ENCODE results near the gene TPM3.

Gene TPM3

DNA sequence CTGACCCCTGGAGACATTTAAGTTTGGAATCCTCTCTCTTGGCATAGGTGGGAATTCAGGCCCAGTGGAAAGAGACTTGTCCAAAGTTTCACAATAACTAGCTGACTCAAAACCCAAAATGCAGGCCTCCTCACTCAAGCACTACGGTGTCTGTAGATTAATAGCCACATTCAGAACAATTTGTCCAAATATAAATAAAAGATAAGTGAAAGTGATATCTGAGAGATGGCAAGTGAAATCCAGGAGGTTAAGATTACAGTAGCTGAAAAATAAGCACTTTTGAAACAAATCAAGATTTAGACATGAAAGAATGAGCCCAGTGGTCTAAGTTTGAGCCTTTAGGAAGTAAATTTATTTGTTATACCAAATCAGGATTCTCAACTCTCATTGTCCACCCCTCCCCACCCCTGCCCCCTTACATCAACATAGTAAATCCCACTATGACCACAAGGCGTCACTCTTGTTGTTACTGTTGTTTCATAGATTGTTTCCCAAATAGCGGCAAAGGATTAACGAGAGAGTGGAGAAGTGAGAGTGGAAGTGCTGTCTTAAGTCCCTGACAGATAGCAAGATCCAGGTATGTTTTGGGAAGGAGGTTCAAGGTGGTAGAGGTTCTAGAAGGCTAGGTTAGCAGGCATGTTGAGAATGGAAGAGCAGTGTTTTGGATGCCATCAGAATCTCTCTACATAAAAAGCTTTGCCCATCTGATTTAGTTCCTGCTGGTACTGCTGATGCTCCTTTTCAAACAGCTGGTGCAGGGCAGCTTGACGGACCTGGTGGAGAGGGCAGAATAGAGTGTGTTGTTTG, 7.1 kb upstream of the TPM3 start:
- Histone ChIP-seq H2AFZ (ENCODE audit: low read length) (peak overlapping the region; percentile 82), H3K9ac (ENCODE audit: low read depth, low read length, poor library complexity, severe bottlenecking) (peak overlapping the region; percentile 6)

DNA sequence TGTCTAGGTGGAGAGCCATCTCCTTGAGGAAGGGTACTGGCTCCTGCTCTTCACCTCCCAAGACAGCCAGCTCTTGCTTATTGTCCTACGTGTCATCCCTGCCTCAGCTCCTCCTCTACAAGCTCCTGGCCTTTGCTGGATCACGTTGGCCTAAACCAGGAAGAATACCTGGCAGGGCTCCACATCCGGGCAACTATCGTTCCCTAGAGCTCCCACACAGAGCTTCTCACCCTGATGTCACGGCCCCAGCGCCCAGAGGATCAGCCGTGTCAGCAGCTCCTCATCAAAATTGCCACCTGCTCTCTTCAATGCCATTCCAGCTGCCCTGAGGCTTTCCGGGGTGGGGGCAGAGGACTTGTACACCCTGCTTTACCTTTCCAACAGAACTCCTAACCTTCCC, 1.9 kb upstream of the TPM3 start:
- Histone ChIP-seq H3K4me3 (ENCODE audit: low read length, poor library complexity, severe bottlenecking) (no peak overlapping the region), H3K4me1 (ENCODE audit: insufficient read depth, low read length, poor library complexity, severe bottlenecking) (no peaks in the 10 kb centered on the region), H3K36me3 (ENCODE audit: insufficient read depth, low read length) (no peaks in the 10 kb centered on the region), H3K4me2 (ENCODE audit: low read depth, low read length, poor library complexity, severe bottlenecking) (no peak overlapping the region), H3K9ac (ENCODE audit: low read depth, low read length, poor library complexity, severe bottlenecking) (no peak overlapping the region), H3K9me3 (ENCODE audit: insufficient read depth, low read depth, low read length) (no peaks in the 10 kb centered on the region), H3K27me3 (ENCODE audit: insufficient read depth, low read length, poor library complexity, severe bottlenecking) (no peaks in the 10 kb centered on the region), H3K9me2 (replicated peaks; ENCODE audit: low read depth, low read length) (no peaks in the 10 kb centered on the region), H4K20me1 (ENCODE audit: insufficient read depth, low read length, poor library complexity, severe bottlenecking) (no peaks in the 10 kb centered on the region), H2AFZ (ENCODE audit: low read length) (no peak overlapping the region), H3K79me2 (ENCODE audit: insufficient read depth, low read length) (no peaks in the 10 kb centered on the region), H3F3A (ENCODE audit: low read depth) (no peaks in the 10 kb centered on the region)
- TF ChIP-seq, protein P1, sequence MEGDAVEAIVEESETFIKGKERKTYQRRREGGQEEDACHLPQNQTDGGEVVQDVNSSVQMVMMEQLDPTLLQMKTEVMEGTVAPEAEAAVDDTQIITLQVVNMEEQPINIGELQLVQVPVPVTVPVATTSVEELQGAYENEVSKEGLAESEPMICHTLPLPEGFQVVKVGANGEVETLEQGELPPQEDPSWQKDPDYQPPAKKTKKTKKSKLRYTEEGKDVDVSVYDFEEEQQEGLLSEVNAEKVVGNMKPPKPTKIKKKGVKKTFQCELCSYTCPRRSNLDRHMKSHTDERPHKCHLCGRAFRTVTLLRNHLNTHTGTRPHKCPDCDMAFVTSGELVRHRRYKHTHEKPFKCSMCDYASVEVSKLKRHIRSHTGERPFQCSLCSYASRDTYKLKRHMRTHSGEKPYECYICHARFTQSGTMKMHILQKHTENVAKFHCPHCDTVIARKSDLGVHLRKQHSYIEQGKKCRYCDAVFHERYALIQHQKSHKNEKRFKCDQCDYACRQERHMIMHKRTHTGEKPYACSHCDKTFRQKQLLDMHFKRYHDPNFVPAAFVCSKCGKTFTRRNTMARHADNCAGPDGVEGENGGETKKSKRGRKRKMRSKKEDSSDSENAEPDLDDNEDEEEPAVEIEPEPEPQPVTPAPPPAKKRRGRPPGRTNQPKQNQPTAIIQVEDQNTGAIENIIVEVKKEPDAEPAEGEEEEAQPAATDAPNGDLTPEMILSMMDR (conservative IDR thresholded peaks at IDR 0.05; ENCODE audit: low read length) = no peak
- TF ChIP-seq EZH2phosphoT487 (IDR thresholded peaks at IDR 0.05; ENCODE audit: borderline replicate concordance) = no peak

More for the DNA sequence above, 7.1 kb upstream of the TPM3 start:
- TF ChIP-seq EZH2phosphoT487 (IDR thresholded peaks at IDR 0.05; ENCODE audit: borderline replicate concordance) = no peak
- TF ChIP-seq, protein P1 (conservative IDR thresholded peaks at IDR 0.05; ENCODE audit: low read length) = peak; percentile 82
- H3K4me1 ChIP-seq (ENCODE audit: insufficient read depth, low read length, poor library complexity, severe bottlenecking) = peaks cover 5% of the 10 kb centered on the region
- H3K4me3 ChIP-seq (ENCODE audit: low read length, poor library complexity, severe bottlenecking) = peak overlapping the region; percentile 42
- H3F3A ChIP-seq (ENCODE audit: low read depth) = no peaks in the 10 kb centered on the region
- H3K27me3 ChIP-seq (ENCODE audit: insufficient read depth, low read length, poor library complexity, severe bottlenecking) = no peaks in the 10 kb centered on the region
- H3K36me3 ChIP-seq (ENCODE audit: insufficient read depth, low read length) = no peaks in the 10 kb centered on the region
- no peaks in the 10 kb centered on the region for H4K20me1 ChIP-seq (ENCODE audit: insufficient read depth, low read length, poor library complexity, severe bottlenecking)
- H3K79me2 ChIP-seq (ENCODE audit: insufficient read depth, low read length) = no peaks in the 10 kb centered on the region
- H3K9me2 ChIP-seq (replicated peaks; ENCODE audit: low read depth, low read length) = no peaks in the 10 kb centered on the region
- H3K9me3 ChIP-seq (ENCODE audit: insufficient read depth, low read depth, low read length) = no peaks in the 10 kb centered on the region
- peak overlapping the region; percentile 69 for H3K4me2 ChIP-seq (ENCODE audit: low read depth, low read length, poor library complexity, severe bottlenecking)

DNA sequence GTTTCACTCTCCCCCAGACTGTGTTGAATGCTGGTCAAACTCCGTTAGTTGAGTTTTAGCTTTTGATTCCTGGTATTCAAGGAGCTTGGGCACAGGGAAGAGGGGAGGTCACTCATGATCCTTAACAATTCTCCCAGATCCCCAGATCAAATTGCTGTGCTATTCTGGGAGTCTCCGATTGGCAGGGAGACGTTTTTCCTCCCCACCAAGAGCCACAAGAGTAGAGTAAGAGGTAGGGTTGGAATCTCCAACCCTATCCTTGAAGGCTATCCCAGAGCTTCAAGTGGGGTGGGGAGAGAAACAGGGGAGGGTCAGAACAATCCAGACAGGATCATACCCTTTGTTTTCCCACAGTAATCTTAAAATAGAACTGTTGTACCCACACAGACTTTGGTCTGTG, 576 bp upstream of the TPM3 start:
- no peak overlapping the region for H3K4me2 ChIP-seq (ENCODE audit: low read depth, low read length, poor library complexity, severe bottlenecking)
- no peaks in the 10 kb centered on the region for H3F3A ChIP-seq (ENCODE audit: low read depth)
- no peak overlapping the region for H2AFZ ChIP-seq (ENCODE audit: low read length)
- no peaks in the 10 kb centered on the region for H3K36me3 ChIP-seq (ENCODE audit: insufficient read depth, low read length)
- no peak overlapping the region for H3K9ac ChIP-seq (ENCODE audit: low read depth, low read length, poor library complexity, severe bottlenecking)
- H4K20me1 ChIP-seq (ENCODE audit: insufficient read depth, low read length, poor library complexity, severe bottlenecking) = no peaks in the 10 kb centered on the region
- no peaks in the 10 kb centered on the region for H3K4me1 ChIP-seq (ENCODE audit: insufficient read depth, low read length, poor library complexity, severe bottlenecking)
- no peak overlapping the region for H3K4me3 ChIP-seq (ENCODE audit: low read length, poor library complexity, severe bottlenecking)
- no peaks in the 10 kb centered on the region for H3K27me3 ChIP-seq (ENCODE audit: insufficient read depth, low read length, poor library complexity, severe bottlenecking)
- no peaks in the 10 kb centered on the region for H3K9me2 ChIP-seq (replicated peaks; ENCODE audit: low read depth, low read length)
- H3K79me2 ChIP-seq (ENCODE audit: insufficient read depth, low read length) = no peaks in the 10 kb centered on the region
- TF ChIP-seq, protein P1 (conservative IDR thresholded peaks at IDR 0.05; ENCODE audit: low read length) = no peak
- no peak for TF ChIP-seq EZH2phosphoT487 (IDR thresholded peaks at IDR 0.05; ENCODE audit: borderline replicate concordance)
- no peaks in the 10 kb centered on the region for H3K9me3 ChIP-seq (ENCODE audit: insufficient read depth, low read depth, low read length)

All from Loucy (cell line).